Endothelial cell of umbilical vein (primary cell): ENCODE results near the gene GRIK3. TPM values are rescaled to one million over a fixed set of nuclear protein-coding genes. Genes with fewer than 3 reads are reported as not detected.

Experiments
- BruUV-seq: library from RNA; stranded (reverse); fragments of 400-500 nt; replicated peaks from 2 replicates; lab custom pipeline; 2021; lab: Mats Ljungman, UMichigan
- CTCF ChIA-PET: fragments of 300-600, 350-600 bp; sonication (Branson Sonifier 250); formaldehyde crosslinking; loops from one replicate; lab custom pipeline; 2021; ENCODE audit warnings: antibody characterized with exemption, inconsistent platforms; lab: Charles Lee
- POLR2A ChIA-PET: fragments of 300-600, 350-600 bp; sonication (Branson Sonifier 250); formaldehyde crosslinking; loops from one replicate; lab custom pipeline; 2021; ENCODE audit warnings: antibody characterized with exemption, inconsistent platforms; lab: Charles Lee
- DNase-seq: peaks from one replicate; pipeline ENCODE4 v3.0.0-alpha.2; 2011; ENCODE audit warnings: low read depth, low spot score
- FAIRE-seq: peaks from 2 replicates; lab custom pipeline; 2011; peaks lifted over from hg19 to GRCh38; lab: Jason Lieb, UNC
- H2AFZ ChIP-seq: 2 replicates; pipeline ENCODE4 v1.6.0; 2012; ENCODE audit warnings: low read depth, low read length, control low read depth, inconsistent platforms
- H3K27ac ChIP-seq: 2 replicates; pipeline ENCODE4 v1.5.1; 2011; ENCODE audit warnings: low read depth, mild to moderate bottlenecking, control low read depth, low read length, moderate library complexity; ENCODE audit not compliant: insufficient read depth
- H3K27me3 ChIP-seq, 2 experiments: 2 replicates each; pipeline versions ENCODE4 v1.6.0 to v1.6.1; 2011; ENCODE audit warnings: low read length in 2 of 2, mixed read lengths in 1 of 2; ENCODE audit not compliant: control insufficient read depth in 2 of 2, insufficient read depth in 2 of 2
- H3K36me3 ChIP-seq, 2 experiments: 2 replicates in 1 of 2; 3 replicates in 1 of 2; pipeline ENCODE4 v1.5.1; 2011; ENCODE audit warnings: low read length in 2 of 2, mild to moderate bottlenecking in 1 of 2, moderate library complexity in 1 of 2; ENCODE audit not compliant: control insufficient read depth in 2 of 2, insufficient read depth in 2 of 2; ENCODE audit errors: extremely low read depth in 1 of 2
- H3K4me1 ChIP-seq: 3 replicates; pipeline ENCODE4 v1.5.1; 2011; ENCODE audit warnings: mild to moderate bottlenecking, low read length; ENCODE audit not compliant: control insufficient read depth, insufficient read depth; ENCODE audit errors: extremely low read depth
- H3K4me2 ChIP-seq: 2 replicates; pipeline ENCODE4 v1.6.1; 2011; ENCODE audit warnings: low read length, control low read depth, mixed read lengths; ENCODE audit not compliant: insufficient read depth
- H3K4me3 ChIP-seq, 3 experiments: fragments of 200-600 bp in 1 of 3; sonication (generic), shearing (Covaris generic) in 1 of 3; replicated peaks in 1 of 3; 2 replicates each; pipeline ENCODE4 v1.5.1; 2011 to 2016; ENCODE audit warnings: control low read depth in 3 of 3, low read length in 3 of 3, mild to moderate bottlenecking in 2 of 3, inconsistent platforms in 1 of 3, low read depth in 1 of 3, moderate library complexity in 1 of 3; ENCODE audit not compliant: insufficient read depth in 1 of 3
- H3K79me2 ChIP-seq: 2 replicates; pipeline ENCODE4 v1.6.0; 2012; ENCODE audit warnings: low read length, inconsistent platforms; ENCODE audit not compliant: control insufficient read depth, insufficient read depth
- H3K9ac ChIP-seq: replicated peaks from 2 replicates; pipeline ENCODE3; 2011; ENCODE audit warnings: low read length, control low read depth; ENCODE audit not compliant: insufficient read depth; ENCODE audit errors: extremely low read depth
- H3K9me1 ChIP-seq: replicated peaks from 3 replicates; pipeline ENCODE4 v1.6.0; 2011; ENCODE audit warnings: mild to moderate bottlenecking, low read length; ENCODE audit not compliant: control insufficient read depth, insufficient read depth; ENCODE audit errors: extremely low read depth
- H3K9me3 ChIP-seq: replicated peaks from 2 replicates; pipeline ENCODE4 v1.5.1; 2012; ENCODE audit warnings: low read length, inconsistent platforms; ENCODE audit not compliant: control insufficient read depth, insufficient read depth
- H4K20me1 ChIP-seq: replicated peaks from 2 replicates; pipeline ENCODE3; 2011; ENCODE audit warnings: mild to moderate bottlenecking, low read length; ENCODE audit not compliant: control insufficient read depth, insufficient read depth; ENCODE audit errors: extremely low read depth
- EZH2 ChIP-seq: IDR thresholded peaks from 2 replicates; pipeline ENCODE4 v1.6.1; 2012; ENCODE audit warnings: borderline replicate concordance, low read depth, mild to moderate bottlenecking, moderate library complexity, low read length, inconsistent platforms; ENCODE audit not compliant: severe bottlenecking
- FOS ChIP-seq: IDR thresholded peaks from 2 replicates; pipeline ENCODE4 v1.6.1; 2011; ENCODE audit warnings: mild to moderate bottlenecking, low read length, moderate library complexity, borderline replicate concordance; ENCODE audit not compliant: insufficient read depth
- GATA2 ChIP-seq: IDR thresholded peaks from 2 replicates; pipeline ENCODE4 v1.7.0; 2011; ENCODE audit warnings: low read depth, mild to moderate bottlenecking, moderate library complexity, mixed read lengths, low read length; ENCODE audit not compliant: insufficient read length, insufficient read depth
- JUN ChIP-seq: IDR thresholded peaks from 2 replicates; pipeline ENCODE4 v1.6.1; 2011; ENCODE audit warnings: borderline replicate concordance, low read depth; ENCODE audit not compliant: insufficient read length, insufficient read depth
- MYC ChIP-seq: IDR thresholded peaks from one replicate; pipeline ENCODE4 v1.6.1; 2011; ENCODE audit warnings: mild to moderate bottlenecking, low read depth, low read length
- POLR2A ChIP-seq: IDR thresholded peaks from 2 replicates; pipeline ENCODE4 v1.6.1; 2012; ENCODE audit warnings: low read depth, mild to moderate bottlenecking, control low read depth, low read length
- POLR2AphosphoS5 ChIP-seq: IDR thresholded peaks from 2 replicates; pipeline ENCODE4 v1.6.1; 2012; ENCODE audit warnings: low read depth, mild to moderate bottlenecking, control low read depth, low read length, moderate library complexity; ENCODE audit not compliant: insufficient read depth
- dilution Hi-C: fragments of 300-500 bp; cut with MboI; formaldehyde crosslinking; loops from one replicate; pipeline ENCODE4 v1.15.0; 2019; ENCODE audit warnings: low sequenced_read_pairs; ENCODE audit not compliant: extremely low pct_ligation_motif_present
- intact Hi-C: fragments of 100-400 bp; cut with micrococcal nuclease; formaldehyde crosslinking; loops from one replicate; pipeline ENCODE4 v1.10.0; 2022
- polyA plus RNA-seq, 4 experiments: library from polyadenylated mRNA; depleted of rRNA in 3 of 4; stranded (reverse) in 3 of 4; unstranded in 1 of 4; fragments of >200 nt; gene quantifications; 2 replicates each; pipeline versions ENCODE4 v1.2.1 to v1.2.3, GENCODE V29; 2011 to 2012; ENCODE audit warnings: missing spikeins in 1 of 4
- total RNA-seq: library from RNA; stranded (reverse); gene quantifications from 2 replicates; pipeline ENCODE4 v1.2.3, GENCODE V29; 2021
- TF ChIP-seq, protein P1 (sequence below): IDR thresholded peaks from 2 replicates; pipeline ENCODE4 v1.6.1; 2011; ENCODE audit not compliant: insufficient read depth, insufficient read length
- TF ChIP-seq, protein P2 (sequence below), 2 donors: IDR thresholded peaks; 1 replicate in 1 of 2; 2 replicates in 1 of 2; pipeline ENCODE4 v1.5.1; 2011; ENCODE audit warnings: low read length in 2 of 2, mild to moderate bottlenecking in 2 of 2, moderate library complexity in 2 of 2, control low read depth in 1 of 2, inconsistent platforms in 1 of 2, low read depth in 1 of 2; ENCODE audit not compliant: insufficient read depth in 1 of 2; ENCODE audit errors: extremely low read depth in 1 of 2

The GRIK3 gene
- total and polyA plus RNA-seq, 2 donors (not counting 3 experiments of a cell fraction or from before 2014, with no cell fraction given), result not detected

DNA sequence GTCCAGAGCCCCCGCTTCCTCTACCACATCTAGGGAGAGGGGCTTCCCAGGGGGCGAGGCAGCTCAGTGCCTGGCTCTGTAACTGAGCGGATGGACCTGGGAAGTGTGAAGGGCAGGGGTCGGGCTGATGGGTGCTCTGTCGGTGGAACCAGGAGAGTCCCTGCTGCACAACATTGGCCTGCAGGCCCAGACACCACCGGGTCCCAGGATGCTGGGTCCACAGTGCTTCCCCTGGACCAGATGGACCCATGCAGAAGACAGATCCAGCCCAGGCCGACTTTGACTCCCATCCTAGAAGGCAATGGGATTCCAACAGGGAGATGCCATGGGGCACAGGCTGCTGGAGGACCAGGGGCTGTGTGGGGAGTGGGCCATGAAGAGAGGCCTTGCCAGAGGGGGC is 212.9 kb downstream of the GRIK3 start:
- dilution Hi-C loops, result no loop called here
- H3K9me3 ChIP-seq, result no peaks in the 10 kb centered on the region
- no peak for FAIRE-seq
- no peak overlapping the region for H2AFZ ChIP-seq
- H3K27ac ChIP-seq, result no peak overlapping the region
- CTCF ChIA-PET, result no interaction called here
- POLR2A ChIA-PET, result no interaction called here
- H3K9ac ChIP-seq, result no peak overlapping the region
- no peaks in the 10 kb centered on the region for H4K20me1 ChIP-seq
- H3K4me3 ChIP-seq, result no peak overlapping the region
- no peaks in the 10 kb centered on the region for H3K4me1 ChIP-seq
- H3K27me3 ChIP-seq, result no peaks in the 10 kb centered on the region
- TF ChIP-seq POLR2AphosphoS5 (no peak), EZH2 (no peak), GATA2 (no peak), JUN (no peak), FOS (no peak), POLR2A (no peak), MYC (no peak)
- TF ChIP-seq, protein P1, sequence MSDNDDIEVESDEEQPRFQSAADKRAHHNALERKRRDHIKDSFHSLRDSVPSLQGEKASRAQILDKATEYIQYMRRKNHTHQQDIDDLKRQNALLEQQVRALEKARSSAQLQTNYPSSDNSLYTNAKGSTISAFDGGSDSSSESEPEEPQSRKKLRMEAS, result no peak
- TF ChIP-seq, protein P2, sequence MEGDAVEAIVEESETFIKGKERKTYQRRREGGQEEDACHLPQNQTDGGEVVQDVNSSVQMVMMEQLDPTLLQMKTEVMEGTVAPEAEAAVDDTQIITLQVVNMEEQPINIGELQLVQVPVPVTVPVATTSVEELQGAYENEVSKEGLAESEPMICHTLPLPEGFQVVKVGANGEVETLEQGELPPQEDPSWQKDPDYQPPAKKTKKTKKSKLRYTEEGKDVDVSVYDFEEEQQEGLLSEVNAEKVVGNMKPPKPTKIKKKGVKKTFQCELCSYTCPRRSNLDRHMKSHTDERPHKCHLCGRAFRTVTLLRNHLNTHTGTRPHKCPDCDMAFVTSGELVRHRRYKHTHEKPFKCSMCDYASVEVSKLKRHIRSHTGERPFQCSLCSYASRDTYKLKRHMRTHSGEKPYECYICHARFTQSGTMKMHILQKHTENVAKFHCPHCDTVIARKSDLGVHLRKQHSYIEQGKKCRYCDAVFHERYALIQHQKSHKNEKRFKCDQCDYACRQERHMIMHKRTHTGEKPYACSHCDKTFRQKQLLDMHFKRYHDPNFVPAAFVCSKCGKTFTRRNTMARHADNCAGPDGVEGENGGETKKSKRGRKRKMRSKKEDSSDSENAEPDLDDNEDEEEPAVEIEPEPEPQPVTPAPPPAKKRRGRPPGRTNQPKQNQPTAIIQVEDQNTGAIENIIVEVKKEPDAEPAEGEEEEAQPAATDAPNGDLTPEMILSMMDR (IDR thresholded peaks at IDR 0.05; ENCODE audit: extremely low read depth in 1 of 2, insufficient read depth in 1 of 2, low read depth in 1 of 2, low read length in 2 of 2), result no peak
- no peaks in the 10 kb centered on the region for H3K36me3 ChIP-seq
- DNase-seq, result no peak
- no peaks in the 10 kb centered on the region for H3K79me2 ChIP-seq
- intact Hi-C loops, result no loop called here
- no peak overlapping the region for H3K4me2 ChIP-seq
- no TSS peak for BruUV-seq
- no peaks in the 10 kb centered on the region for H3K9me1 ChIP-seq
